Activated CD8-positive, alpha-beta memory T cell treated with anti-CD3 and anti-CD28 coated beads, Interleukin-2, amount 50 U/mL, for 4 hours (primary cell): ENCODE results near the gene ANKRD11.
"Not testable (repeated sequence)": the region's sequence is repeated elsewhere in the genome, so short reads cannot be mapped to it uniquely, and the experiment has no call there.

Source experiments
- DNase-seq: peaks from one replicate; pipeline ENCODE4 v3.0.0-alpha.2; 2020

Gene ANKRD11

GRCh38 chr16:89476811-89477261, 13.5 kb downstream of the ANKRD11 start:
- DNase-seq, result no peak

GRCh38 chr16:89476379-89476778, 14.0 kb downstream of the ANKRD11 start:
- DNase-seq, result no peak

- DNase-seq, result no peak
Measured at GRCh38 chr16:89475144-89475543, 15.2 kb downstream of the ANKRD11 start.

- DNase-seq, result no peak
Measured at GRCh38 chr16:89473791-89474414, 16.5 kb downstream of the ANKRD11 start.

GRCh38 chr16:89473136-89473712, 17.1 kb downstream of the ANKRD11 start:
- no peak for DNase-seq

- no peak for DNase-seq
Measured at GRCh38 chr16:89472711-89473075, 17.7 kb downstream of the ANKRD11 start.

GRCh38 chr16:89467382-89467781, 23.0 kb downstream of the ANKRD11 start:
- DNase-seq, result no peak

GRCh38 chr16:89466920-89467319, 23.4 kb downstream of the ANKRD11 start:
- DNase-seq, result no peak

GRCh38 chr16:89463312-89463711, 27.0 kb downstream of the ANKRD11 start:
- not testable (repeated sequence) for DNase-seq

- not testable (repeated sequence) for DNase-seq
Measured at GRCh38 chr16:89462639-89463038, 27.7 kb downstream of the ANKRD11 start.

- DNase-seq, result not testable (repeated sequence)
Measured at GRCh38 chr16:89461890-89462289, 28.5 kb downstream of the ANKRD11 start.

GRCh38 chr16:89460556-89460955, 29.8 kb downstream of the ANKRD11 start:
- DNase-seq, result no peak

- DNase-seq, result no peak
Measured at GRCh38 chr16:89458967-89459366, 31.4 kb downstream of the ANKRD11 start.

GRCh38 chr16:89458551-89458950, 31.8 kb downstream of the ANKRD11 start:
- DNase-seq, result no peak

- no peak for DNase-seq
Measured at GRCh38 chr16:89456419-89456959, 33.9 kb downstream of the ANKRD11 start.

- no peak for DNase-seq
Measured at GRCh38 chr16:89455692-89456091, 34.7 kb downstream of the ANKRD11 start.

GRCh38 chr16:89455178-89455577, 35.2 kb downstream of the ANKRD11 start:
- peak; percentile 36 for DNase-seq

GRCh38 chr16:89454378-89455125, 35.8 kb downstream of the ANKRD11 start:
- DNase-seq, result not testable (repeated sequence)

GRCh38 chr16:89453501-89454321, 36.6 kb downstream of the ANKRD11 start:
- DNase-seq, result no peak

GRCh38 chr16:89452925-89453324, 37.4 kb downstream of the ANKRD11 start:
- no peak for DNase-seq

- no peak for DNase-seq
Measured at GRCh38 chr16:89452241-89452640, 38.1 kb downstream of the ANKRD11 start.

- no peak for DNase-seq
Measured at GRCh38 chr16:89450537-89450936, 39.8 kb downstream of the ANKRD11 start.
